HG03196 (cell line): ENCODE data around the gene LRRFIP2.

ENCODE experiments used
- ATAC-seq: cut with Tn5 transposase; IDR thresholded peaks from one replicate; pipeline ENCODE4 v1.9.1; 2021; ENCODE audit not compliant: unreplicated experiment

LRRFIP2 gene

DNA sequence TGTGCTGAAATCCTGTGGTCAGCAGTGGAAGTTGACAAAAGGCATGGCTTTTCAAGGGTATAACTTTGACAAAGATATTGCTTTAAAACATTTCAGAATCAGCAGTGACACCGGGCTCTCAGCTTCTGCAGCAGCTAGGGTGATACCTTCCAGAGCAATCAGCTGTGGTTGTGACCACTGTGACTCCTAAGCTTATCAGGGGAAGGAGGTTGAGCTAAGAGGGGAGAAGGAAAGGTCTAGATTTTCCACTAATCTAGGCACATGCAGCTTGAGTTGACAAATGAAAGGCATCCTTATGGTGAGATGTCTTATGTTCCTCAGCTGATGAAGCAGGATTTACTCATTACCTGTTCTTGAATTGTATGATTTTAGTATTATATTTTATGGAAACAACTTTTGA, 16.3 kb upstream of the LRRFIP2 start:
- no peak for ATAC-seq

DNA sequence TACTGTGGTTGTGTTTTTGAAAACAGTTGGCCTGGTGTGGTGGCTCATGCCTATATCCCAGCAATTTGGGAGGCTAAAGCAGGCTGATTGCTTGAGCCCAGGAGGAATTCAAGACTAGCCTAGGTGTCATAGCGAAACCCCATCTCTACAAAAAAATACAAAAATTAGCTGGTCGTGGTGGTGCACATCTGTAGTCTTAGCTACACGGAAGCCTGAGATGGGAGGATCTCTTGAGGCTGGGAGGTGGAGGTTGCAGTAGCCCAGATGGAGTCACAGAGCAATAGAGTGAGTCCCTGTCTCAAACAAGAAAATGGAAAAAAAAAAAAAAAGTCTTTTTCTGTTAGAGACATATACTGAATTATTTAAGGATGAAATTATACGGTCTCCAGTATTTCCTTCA, 14.7 kb upstream of the LRRFIP2 start:
- no peak for ATAC-seq

DNA sequence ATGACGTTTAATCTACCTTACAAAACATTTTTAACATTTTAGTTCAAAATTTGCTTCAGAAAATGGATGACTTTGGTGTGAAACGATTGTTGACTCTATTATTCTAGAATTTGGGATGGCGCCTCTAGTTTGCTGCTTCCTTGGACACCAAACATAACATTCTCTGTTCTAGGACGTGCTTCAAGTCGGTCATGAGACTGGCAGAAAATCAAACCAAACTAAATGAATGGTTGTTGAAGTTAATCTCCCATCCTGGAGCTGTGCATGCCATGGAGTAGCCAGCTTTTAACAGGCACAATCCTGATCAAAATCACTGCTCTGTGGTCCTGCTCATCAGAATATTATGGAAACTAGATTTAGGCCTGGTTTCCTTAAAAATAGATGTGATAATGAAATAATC, 9.6 kb upstream of the LRRFIP2 start:
- no peak for ATAC-seq

GRCh38 chr3:37183375-37183831, 9.0 kb upstream of the LRRFIP2 start:
- ATAC-seq = no peak

DNA sequence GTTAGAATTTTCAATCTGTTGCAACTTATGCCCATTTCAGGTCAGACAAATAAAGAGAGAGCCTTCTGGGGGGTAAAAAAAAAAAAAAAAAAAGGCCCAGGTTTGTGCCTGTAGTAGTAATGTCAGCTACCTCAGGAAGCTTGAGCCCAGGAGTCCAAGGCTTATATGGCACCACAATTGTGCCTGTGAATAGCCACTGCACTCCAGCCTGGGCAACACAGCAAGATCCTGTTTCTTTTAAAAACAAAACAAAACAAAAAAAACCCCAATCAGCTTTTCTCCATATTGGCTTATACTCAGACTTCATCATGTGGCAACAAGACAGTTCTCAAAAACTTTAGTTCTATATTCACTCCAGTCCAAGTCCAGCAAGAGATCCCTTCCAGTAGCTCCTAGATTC, 8.4 kb upstream of the LRRFIP2 start:
- no peak for ATAC-seq

DNA sequence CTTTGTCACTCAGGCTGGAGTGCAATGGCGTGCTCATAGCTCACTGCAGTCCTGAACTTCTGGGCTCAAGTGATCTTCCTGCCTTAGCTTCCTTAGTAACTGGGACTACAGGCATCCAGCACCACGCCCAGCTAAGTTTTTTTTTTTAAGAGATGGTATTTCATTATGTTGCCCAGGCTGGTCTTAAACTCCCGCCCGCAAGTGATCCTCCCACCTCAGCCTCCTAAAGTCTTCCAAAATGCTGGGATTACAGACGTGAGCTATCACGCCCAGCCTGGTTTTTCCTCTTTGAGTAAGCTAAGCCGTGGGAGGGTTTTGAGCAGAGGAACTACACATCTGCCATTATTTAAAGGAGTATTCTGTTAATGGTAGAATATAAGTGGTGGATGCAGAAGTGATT, 7.4 kb upstream of the LRRFIP2 start:
- ATAC-seq = no peak

DNA sequence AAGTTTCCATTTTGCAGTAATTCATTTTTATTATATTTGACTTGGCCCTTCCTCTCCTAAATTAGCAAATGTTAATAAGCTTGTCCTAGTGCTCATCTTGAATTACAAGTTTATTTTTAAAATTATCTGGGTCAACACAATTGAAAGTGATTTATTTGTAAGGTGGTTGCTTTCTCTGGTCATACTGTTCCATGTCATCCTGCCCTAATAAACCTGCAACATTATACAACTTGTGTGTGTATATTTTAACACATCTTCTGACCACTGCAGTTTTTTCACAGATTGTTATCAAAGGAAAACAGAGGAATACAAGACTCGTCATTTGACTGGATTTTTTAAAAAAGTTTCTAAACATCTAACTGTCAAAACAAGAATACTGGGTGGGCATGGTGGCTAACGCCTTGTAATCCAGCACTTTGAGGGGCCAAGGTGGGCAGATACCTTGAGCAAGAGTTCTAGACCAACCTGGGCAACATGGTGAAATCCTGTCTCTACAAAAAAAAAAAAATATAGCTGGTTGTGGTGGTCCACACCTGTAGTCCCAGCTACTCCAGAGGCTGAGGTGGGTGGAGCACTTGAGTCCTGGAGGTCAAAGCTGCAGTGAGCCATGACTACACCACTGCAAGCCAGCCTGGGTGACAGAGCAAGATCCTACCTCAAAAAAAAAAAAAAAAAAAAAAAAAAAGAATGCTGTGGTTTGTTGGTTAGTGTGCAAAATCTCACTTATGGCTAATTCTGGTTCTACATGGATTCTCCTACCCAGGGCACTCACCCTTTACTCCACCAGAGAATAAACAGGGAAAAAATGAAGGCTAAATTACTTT, 5.0 kb upstream of the LRRFIP2 start:
- ATAC-seq = no peak

GRCh38 chr3:37173806-37174205, 576 bp downstream of the LRRFIP2 start:
- ATAC-seq = no peak

GRCh38 chr3:37171144-37171543, 3.2 kb downstream of the LRRFIP2 start:
- no peak for ATAC-seq

DNA sequence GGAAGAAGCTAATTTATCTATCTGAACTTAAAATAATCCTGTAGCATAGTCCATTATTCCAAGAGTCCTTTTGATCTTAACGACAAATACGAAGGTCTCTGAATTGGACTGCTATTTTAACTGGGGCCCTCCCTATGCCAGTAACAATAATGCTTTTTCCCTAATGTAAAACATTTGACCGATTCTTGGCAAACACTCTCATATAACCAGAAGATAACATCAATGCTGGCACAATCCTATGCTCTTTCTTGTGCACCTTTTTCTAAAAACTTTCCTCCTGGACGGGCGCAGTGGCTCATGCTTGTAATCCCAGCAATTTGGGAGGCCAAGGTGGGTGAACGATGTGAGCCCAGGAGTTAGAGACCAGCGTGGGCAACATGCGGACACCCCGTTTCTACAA, 3.9 kb downstream of the LRRFIP2 start:
- no peak for ATAC-seq

- no peak for ATAC-seq
Observed at GRCh38 chr3:37170060-37170459, 4.3 kb downstream of the LRRFIP2 start.

- no peak for ATAC-seq
Observed at GRCh38 chr3:37168896-37169295, 5.5 kb downstream of the LRRFIP2 start.

DNA sequence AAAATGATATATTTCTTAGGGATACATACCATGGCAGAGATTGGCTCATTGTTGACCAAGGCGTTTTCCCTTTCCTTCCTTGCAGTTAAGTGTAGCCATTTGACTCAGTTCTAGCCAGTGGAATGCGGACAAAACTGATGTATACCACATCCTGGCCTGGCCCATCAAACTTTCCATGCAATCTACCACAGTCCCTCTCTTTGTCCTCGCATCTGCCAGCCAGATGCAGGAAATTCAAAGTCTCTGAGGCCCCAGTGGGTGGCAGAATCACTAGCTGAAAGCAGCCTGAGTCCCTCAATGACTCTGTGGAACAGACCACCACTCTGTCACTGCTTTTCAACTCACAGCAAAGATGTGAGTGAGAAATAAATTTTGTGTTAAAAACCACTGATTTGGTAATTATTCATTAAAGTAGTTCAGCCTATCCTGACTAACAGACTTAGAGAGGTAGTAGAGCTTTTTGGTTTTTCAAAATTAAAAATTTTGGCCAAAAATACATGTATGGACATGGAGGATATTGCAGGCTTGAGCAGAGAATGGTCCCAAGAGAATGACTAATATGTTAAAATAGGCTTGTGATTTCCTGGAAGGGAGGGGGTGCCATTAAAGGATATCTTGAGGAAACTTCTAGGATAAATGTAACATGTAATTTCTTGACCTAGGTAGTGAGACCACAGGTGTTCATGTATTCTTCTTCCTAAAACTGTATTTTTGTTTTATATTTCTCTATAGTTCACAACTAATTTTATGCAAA, 10.9 kb downstream of the LRRFIP2 start:
- peak; percentile 57 for ATAC-seq

GRCh38 chr3:37162501-37163245, 11.7 kb downstream of the LRRFIP2 start:
- peak; percentile 69 for ATAC-seq

- no peak for ATAC-seq
Observed at GRCh38 chr3:37161351-37161750, 13.0 kb downstream of the LRRFIP2 start.

GRCh38 chr3:37155782-37156181, 18.6 kb downstream of the LRRFIP2 start:
- no peak for ATAC-seq

- ATAC-seq = no peak
Observed at GRCh38 chr3:37154668-37155314, 19.6 kb downstream of the LRRFIP2 start.

GRCh38 chr3:37150621-37151020, 23.8 kb downstream of the LRRFIP2 start:
- ATAC-seq = no peak

- ATAC-seq = no peak
Observed at GRCh38 chr3:37149257-37149656, 25.1 kb downstream of the LRRFIP2 start.

- no peak for ATAC-seq
Observed at GRCh38 chr3:37148208-37148607, 26.2 kb downstream of the LRRFIP2 start.

DNA sequence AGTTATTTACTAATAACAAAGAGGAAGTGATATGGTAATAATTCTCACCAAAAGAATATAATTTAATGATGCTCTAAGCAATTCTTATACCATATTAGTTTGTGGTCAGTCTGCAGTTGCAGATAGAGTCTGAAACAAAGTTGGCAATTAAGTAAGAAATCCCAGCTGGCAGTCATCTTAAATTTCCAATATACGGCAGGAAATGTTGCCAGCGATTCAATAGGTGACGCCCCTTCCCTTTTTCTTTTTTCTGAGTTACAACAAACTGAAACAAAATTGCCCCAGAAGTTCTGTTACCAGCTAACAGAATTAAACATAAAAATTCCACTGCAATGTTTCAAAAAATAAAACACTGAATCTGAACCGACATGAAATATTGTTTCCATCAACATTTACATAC, 26.7 kb downstream of the LRRFIP2 start:
- ATAC-seq = no peak
